PC-9 (cell line): ENCODE results near the gene USH1C.

Experiments
- EZH2 ChIP-seq: fragments of 200-600 bp; sonication (generic); IDR thresholded peaks from 2 replicates; pipeline ENCODE4 v1.8.0; 2017; ENCODE audit warnings: antibody characterized with exemption, low read depth
- TF ChIP-seq, protein P1 (sequence below): fragments of 200-600 bp; sonication (generic); conservative IDR thresholded peaks from 2 replicates; pipeline ENCODE4 v1.6.1; 2017; ENCODE audit warnings: mixed run types, antibody characterized with exemption, mild to moderate bottlenecking, moderate library complexity

DNA sequence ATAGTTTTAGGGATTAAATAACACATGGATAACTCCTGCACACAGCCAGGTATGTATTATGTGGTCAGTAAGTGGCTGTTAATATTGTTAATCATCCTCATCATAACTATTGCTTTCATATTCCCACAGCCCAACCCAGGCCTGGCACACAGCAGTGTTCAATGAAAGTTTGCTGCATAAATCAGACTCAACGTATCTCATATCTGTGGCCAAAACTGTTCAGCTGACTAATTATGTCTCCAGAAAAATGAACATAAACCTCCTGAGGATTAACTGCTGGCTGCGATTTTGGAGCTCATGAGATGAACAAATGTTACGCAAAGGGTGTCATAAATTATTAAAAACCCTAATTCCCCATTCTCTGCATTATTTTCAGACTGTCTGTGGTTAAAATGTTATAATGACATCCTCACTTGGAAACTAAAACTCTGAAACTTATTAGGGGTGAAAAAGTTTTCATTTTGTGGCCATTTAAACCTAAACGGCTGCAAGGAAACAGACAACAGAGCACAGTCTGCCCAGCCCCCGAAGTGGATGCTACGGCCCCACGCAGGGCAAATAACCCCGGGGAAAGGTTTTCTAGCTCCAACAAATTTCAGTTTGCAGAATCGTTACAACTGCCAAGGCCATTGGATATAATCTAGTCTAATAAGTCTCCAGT, 84.8 kb downstream of the USH1C start:
- TF ChIP-seq, protein P1, sequence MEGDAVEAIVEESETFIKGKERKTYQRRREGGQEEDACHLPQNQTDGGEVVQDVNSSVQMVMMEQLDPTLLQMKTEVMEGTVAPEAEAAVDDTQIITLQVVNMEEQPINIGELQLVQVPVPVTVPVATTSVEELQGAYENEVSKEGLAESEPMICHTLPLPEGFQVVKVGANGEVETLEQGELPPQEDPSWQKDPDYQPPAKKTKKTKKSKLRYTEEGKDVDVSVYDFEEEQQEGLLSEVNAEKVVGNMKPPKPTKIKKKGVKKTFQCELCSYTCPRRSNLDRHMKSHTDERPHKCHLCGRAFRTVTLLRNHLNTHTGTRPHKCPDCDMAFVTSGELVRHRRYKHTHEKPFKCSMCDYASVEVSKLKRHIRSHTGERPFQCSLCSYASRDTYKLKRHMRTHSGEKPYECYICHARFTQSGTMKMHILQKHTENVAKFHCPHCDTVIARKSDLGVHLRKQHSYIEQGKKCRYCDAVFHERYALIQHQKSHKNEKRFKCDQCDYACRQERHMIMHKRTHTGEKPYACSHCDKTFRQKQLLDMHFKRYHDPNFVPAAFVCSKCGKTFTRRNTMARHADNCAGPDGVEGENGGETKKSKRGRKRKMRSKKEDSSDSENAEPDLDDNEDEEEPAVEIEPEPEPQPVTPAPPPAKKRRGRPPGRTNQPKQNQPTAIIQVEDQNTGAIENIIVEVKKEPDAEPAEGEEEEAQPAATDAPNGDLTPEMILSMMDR, result no peak
- TF ChIP-seq EZH2, result no peak
